Activated naive CD8-positive, alpha-beta T cell treated with anti-CD3 and anti-CD28 coated beads for 36 hours (primary cell): ENCODE measurements around the gene ZSCAN4. TPM values are rescaled to one million over a fixed set of nuclear protein-coding genes. Genes with fewer than 3 reads are reported as not detected.

Experiments
- DNase-seq: peaks from one replicate; pipeline ENCODE4 v3.0.0; 2021
- H3K27ac Mint-ChIP-seq: one replicate; pipeline ENCODE4 v1.8.0; 2022; ENCODE audit warnings: mild to moderate bottlenecking, moderate library complexity, mixed read lengths
- H3K27me3 Mint-ChIP-seq: one replicate; pipeline ENCODE4 v1.8.0; 2022; ENCODE audit warnings: mild to moderate bottlenecking, mixed read lengths
- H3K36me3 Mint-ChIP-seq: one replicate; pipeline ENCODE4 v1.8.0; 2021; ENCODE audit warnings: mild to moderate bottlenecking, mixed read lengths
- H3K4me1 Mint-ChIP-seq: one replicate; pipeline ENCODE4 v1.8.0; 2021; ENCODE audit warnings: mixed read lengths
- H3K4me3 Mint-ChIP-seq: one replicate; pipeline ENCODE4 v1.8.0; 2022; ENCODE audit warnings: mild to moderate bottlenecking, moderate library complexity, mixed read lengths
- H3K9me3 Mint-ChIP-seq: one replicate; pipeline ENCODE4 v1.8.0; 2022; ENCODE audit warnings: mixed read lengths
- total RNA-seq, 2 experiments: library from RNA; stranded (reverse); gene quantifications; one replicate each; pipeline ENCODE4 v1.2.3, GENCODE V29; 2021

Gene ZSCAN4
- total RNA-seq, 2 experiments from 2014 or later, result 0.14 TPM; not detected in 1

DNA sequence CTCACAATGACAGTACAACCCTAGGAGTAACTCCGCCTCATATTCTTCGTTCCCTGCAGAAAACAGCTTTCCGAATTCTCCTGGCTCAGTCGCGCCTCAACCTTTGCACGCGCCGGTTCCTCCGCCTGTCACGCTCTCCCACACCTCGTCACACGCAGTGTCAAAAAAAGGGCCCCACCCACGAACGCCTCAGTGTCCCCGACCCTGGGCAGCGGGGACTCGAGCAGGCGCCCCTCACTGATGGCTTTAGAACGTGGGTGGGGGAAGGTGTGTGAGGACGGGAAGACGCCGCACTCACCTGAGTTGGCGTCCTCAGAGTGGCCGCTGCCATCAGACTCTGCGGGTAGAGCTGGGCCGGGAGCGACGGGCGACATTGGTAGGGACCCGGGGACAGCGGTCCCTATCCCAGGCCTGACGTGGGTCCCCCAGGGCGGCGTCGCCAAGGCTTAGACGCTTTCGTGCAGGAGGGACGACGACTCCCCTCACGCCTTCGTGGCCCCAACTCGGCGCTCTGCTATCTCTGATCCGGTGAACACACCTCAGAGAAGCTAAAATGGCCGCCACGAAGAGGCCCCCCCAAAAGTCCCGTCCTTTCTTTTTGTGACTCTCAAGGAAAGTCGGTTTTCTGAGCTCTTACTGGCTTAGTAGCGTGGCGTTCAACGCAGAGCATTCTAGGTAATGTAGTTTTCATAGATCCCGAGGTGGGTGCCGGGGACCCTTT, 40.1 kb downstream of the ZSCAN4 start, which contains the start of gene ZNF154:
ZNF154 (minus strand) TSS at position 564 of the 721 bp plus-strand sequence; CDS start at position 331, 233 bp downstream.
- Mint-ChIP-seq H3K4me1 (peaks cover 34% of the 10 kb centered on the region), H3K9me3 (peaks cover 39% of the 10 kb centered on the region), H3K4me3 (peak within 1 kb of the TSS; percentile 97), H3K27ac (peak within 1 kb of the TSS; percentile 93), H3K36me3 (peaks cover 56% of the 10 kb centered on the region), H3K27me3 (no peaks in the 10 kb centered on the region)
- peak; percentile 68 for DNase-seq

- H3K27ac Mint-ChIP-seq, result no peak overlapping the region
- peak overlapping the region; percentile 97 for H3K4me3 Mint-ChIP-seq
- peaks cover 56% of the 10 kb centered on the region for H3K36me3 Mint-ChIP-seq
- peaks cover 29% of the 10 kb centered on the region for H3K4me1 Mint-ChIP-seq
- H3K27me3 Mint-ChIP-seq, result no peaks in the 10 kb centered on the region
- DNase-seq, result no peak
- peaks cover 31% of the 10 kb centered on the region for H3K9me3 Mint-ChIP-seq
These were observed 40.9 kb downstream of the ZSCAN4 start for GRCh38 chr19:57709616-57710015.

DNA sequence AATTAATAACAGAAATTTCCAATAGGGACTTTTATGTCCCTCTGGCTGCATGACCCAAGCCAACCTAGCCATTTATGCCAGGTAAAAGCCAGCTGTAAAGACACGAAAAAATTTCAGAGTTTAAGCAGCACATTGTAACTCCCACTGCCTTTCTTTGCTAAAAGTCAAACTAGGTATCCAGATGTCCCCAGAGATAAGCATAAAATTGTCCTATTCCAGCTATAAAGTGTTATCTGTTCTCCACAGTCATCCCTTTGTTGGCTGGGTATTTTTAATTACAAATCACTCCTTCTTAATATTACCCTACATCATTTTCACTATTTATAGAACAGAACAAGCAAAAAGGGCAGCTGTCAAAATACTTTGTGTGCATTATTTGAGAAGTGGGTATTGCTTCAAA, 43.5 kb downstream of the ZSCAN4 start:
- Mint-ChIP-seq H3K4me1 (peaks cover 17% of the 10 kb centered on the region), H3K4me3 (no peak overlapping the region), H3K27ac (no peak overlapping the region), H3K27me3 (no peaks in the 10 kb centered on the region), H3K36me3 (peaks cover 49% of the 10 kb centered on the region), H3K9me3 (peaks cover 24% of the 10 kb centered on the region)
- no peak for DNase-seq

DNA sequence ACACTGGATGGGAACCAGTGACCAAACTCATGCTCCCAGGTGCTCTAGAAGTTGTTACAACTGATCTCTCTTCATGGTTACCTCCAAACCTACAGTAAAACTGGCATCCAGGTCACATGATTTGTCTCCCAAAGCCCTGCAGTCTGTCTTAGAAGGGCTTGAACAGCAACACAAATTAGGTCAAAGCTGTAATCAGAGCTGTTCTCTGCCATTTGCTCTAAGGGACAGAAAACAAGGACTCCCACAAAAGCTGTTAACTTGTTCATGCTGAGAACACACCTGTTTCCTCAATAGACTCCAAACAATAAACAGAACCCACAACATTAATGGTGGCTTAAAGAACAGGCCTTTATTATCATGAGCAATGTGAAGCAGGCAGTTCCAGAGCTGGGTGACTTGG, 50.7 kb downstream of the ZSCAN4 start:
- no peak for DNase-seq
- H3K4me3 Mint-ChIP-seq, result no peak overlapping the region
- H3K4me1 Mint-ChIP-seq, result peaks cover 3% of the 10 kb centered on the region
- H3K27me3 Mint-ChIP-seq, result no peaks in the 10 kb centered on the region
- H3K27ac Mint-ChIP-seq, result no peak overlapping the region
- peaks cover 89% of the 10 kb centered on the region for H3K36me3 Mint-ChIP-seq
- peaks cover 61% of the 10 kb centered on the region for H3K9me3 Mint-ChIP-seq

DNA sequence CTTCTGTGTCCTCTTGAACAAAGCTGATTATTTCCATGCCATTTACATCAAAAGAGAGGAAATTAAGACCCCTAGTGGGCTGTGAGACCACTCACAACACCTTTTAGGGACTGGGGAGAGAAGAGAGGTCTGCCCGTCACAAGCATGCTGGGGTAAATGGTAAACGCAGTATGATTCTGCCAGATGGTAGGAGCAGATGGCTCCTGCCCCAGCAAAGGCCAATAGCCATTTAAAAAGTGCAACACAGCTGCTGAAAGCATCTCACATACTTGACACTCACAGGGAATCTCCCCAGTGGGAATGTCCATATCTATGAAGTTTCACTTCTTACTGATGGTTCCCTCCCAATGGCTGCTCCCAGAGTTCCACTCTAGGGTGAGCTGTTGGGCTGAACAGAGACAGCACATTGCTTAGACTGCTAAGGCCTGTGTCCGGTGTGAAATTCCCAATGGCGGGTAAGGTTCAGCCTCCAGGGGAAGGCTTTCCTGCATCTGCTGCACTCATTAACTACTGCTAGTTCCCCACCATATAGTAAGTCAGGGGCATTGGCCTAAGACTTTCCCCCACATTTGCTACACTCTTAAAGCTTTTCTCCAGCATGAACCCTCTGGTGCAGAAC, 51.3 kb downstream of the ZSCAN4 start:
- H3K4me3 Mint-ChIP-seq, result no peak overlapping the region
- no peaks in the 10 kb centered on the region for H3K27me3 Mint-ChIP-seq
- H3K36me3 Mint-ChIP-seq, result peaks cover 88% of the 10 kb centered on the region
- H3K27ac Mint-ChIP-seq, result no peak overlapping the region
- no peak for DNase-seq
- H3K9me3 Mint-ChIP-seq, result peaks cover 62% of the 10 kb centered on the region
- peaks cover 3% of the 10 kb centered on the region for H3K4me1 Mint-ChIP-seq

DNA sequence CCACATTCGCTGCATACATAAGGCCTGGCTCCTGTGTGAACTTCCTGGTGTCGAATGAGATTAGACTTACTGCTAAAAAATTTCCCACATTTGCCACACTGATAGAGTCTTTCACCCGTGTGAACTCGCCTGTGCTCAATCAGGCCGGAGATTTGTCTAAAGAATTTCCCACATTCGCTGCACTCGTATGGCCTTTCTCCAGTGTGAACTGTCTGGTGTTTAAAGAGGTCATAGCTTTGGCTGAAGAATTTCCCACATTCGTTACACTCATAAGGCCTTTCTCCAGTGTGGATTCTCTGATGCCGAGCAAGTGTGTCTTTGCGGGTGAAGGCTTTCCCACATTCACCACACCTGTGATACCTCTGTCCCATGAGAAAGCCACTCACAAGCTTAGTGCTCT, 52.1 kb downstream of the ZSCAN4 start:
- Mint-ChIP-seq H3K36me3 (peaks cover 89% of the 10 kb centered on the region), H3K9me3 (peaks cover 58% of the 10 kb centered on the region), H3K27me3 (no peaks in the 10 kb centered on the region), H3K27ac (no peak overlapping the region), H3K4me3 (no peak overlapping the region), H3K4me1 (peaks cover 3% of the 10 kb centered on the region)
- no peak for DNase-seq

Other genes with a start within 250 kb of the ZSCAN4 start
- gene ZNF749, start 233.6 kb upstream of the ZSCAN4 start, total RNA-seq, result 10 to 100 TPM; 23.6 to 24.8 TPM
- gene VN1R1, start 211.8 kb upstream of the ZSCAN4 start, total RNA-seq, result under 1 TPM; 0.30 to 0.31 TPM
- gene ZNF772, start 191.4 kb upstream of the ZSCAN4 start, total RNA-seq, result 1 to 10 TPM; 9.3 to 9.7 TPM
- 1 to 10 TPM; 7.5 to 7.8 TPM for gene ZNF419, start 181.2 kb upstream of the ZSCAN4 start, total RNA-seq
- gene ZNF773, start 169.0 kb upstream of the ZSCAN4 start, total RNA-seq, result 1 to 10 TPM; 8.5 to 9.1 TPM
- 1 to 10 TPM; 5.6 to 6.1 TPM for gene ZNF549, start 141.6 kb upstream of the ZSCAN4 start, total RNA-seq
- 10 to 100 TPM; 10.9 to 11.4 TPM for gene ZNF550, start 109.1 kb upstream of the ZSCAN4 start, total RNA-seq
- gene ZNF416, start 90.0 kb upstream of the ZSCAN4 start, total RNA-seq, result 1 to 10 TPM; 5.9 to 7.0 TPM
- 10 to 100 TPM; 13.1 to 14.4 TPM for gene ZIK1, start 84.8 kb upstream of the ZSCAN4 start, total RNA-seq
- 10 to 100 TPM; 11.0 to 12.2 TPM for gene ZNF530, start 69.0 kb upstream of the ZSCAN4 start, total RNA-seq
- gene ZNF134, start 54.7 kb upstream of the ZSCAN4 start, total RNA-seq, result 10 to 100 TPM; 18.8 to 19.5 TPM
- gene ZNF211, start 35.8 kb upstream of the ZSCAN4 start, total RNA-seq, result 1 to 10 TPM; 6.9 to 7.9 TPM
- 10 to 100 TPM; 18.2 to 21.4 TPM for gene ZNF551, start 13.0 kb downstream of the ZSCAN4 start, total RNA-seq
- gene ZNF154, start 40.3 kb downstream of the ZSCAN4 start, total RNA-seq, result 1 to 10 TPM; 6.3 to 6.7 TPM
- gene ZNF671, start 58.7 kb downstream of the ZSCAN4 start, total RNA-seq, result 10 to 100 TPM in 1 of 2 experiments, 1 to 10 TPM in 1; 8.9 to 10.9 TPM
- 10 to 100 TPM; 12.5 to 15.5 TPM for gene ZNF776, start 77.9 kb downstream of the ZSCAN4 start, total RNA-seq
- gene ZNF586, start 100.7 kb downstream of the ZSCAN4 start, total RNA-seq, result 10 to 100 TPM; 16.1 to 17.9 TPM
- 1 to 10 TPM; 6.6 to 7.7 TPM for gene ZNF552, start 146.0 kb downstream of the ZSCAN4 start, total RNA-seq
- 10 to 100 TPM; 29.3 to 32.6 TPM for gene ZNF587B, start 161.4 kb downstream of the ZSCAN4 start, total RNA-seq
- 10 to 100 TPM; 20.6 to 24.3 TPM for gene ZNF587, start 180.9 kb downstream of the ZSCAN4 start, total RNA-seq
- gene ZNF814, start 220.1 kb downstream of the ZSCAN4 start, total RNA-seq, result 10 to 100 TPM; 40.6 to 45.9 TPM
- 10 to 100 TPM; 11.9 to 12.9 TPM for gene ZNF417, start 247.7 kb downstream of the ZSCAN4 start, total RNA-seq